Epithelial cell of proximal tubule (primary cell): Measurements from ENCODE around the gene HSPA12B. TPM values are rescaled to one million over a fixed set of nuclear protein-coding genes. Genes with fewer than 3 reads are reported as not detected.

Experiments used
- DNase-seq: peaks from one replicate; pipeline ENCODE4 v3.0.0-alpha.2; 2011; ENCODE audit warnings: low read depth
- H3K4me3 ChIP-seq: 2 replicates; pipeline ENCODE4 v1.5.1; 2011; ENCODE audit warnings: low read depth, mild to moderate bottlenecking, low read length
- total RNA-seq: library from RNA; depleted of rRNA; stranded (reverse); fragments of >200 nt; gene quantifications from 2 replicates; pipeline ENCODE4 v1.2.3, GENCODE V29; 2015
- TF ChIP-seq, protein P1 (sequence below): conservative IDR thresholded peaks from 2 replicates; pipeline ENCODE4 v1.5.1; 2012; ENCODE audit warnings: low read depth, mild to moderate bottlenecking, low read length

The HSPA12B gene
- total RNA-seq, 1 donor from 2014 or later = not detected

DNA sequence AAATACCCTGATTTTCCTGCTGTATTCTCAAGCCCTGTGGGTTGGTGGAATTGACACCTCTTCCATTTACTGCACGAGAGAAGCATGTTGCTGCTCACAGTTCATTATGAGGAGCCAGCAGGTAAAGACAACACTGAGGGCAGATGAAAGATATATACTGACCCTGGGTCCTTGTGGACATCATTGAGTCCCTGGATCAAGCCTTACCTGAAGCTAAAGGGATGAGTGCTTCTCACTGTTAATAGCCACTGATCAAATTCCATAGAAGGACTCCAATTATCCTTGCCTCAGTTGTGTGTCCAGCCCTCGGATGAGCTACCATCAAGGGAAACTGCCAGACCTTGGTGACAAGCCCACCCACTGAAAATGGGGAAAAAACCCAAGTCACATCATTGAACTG lies 12.4 kb upstream of the HSPA12B start:
- TF ChIP-seq, protein P1, sequence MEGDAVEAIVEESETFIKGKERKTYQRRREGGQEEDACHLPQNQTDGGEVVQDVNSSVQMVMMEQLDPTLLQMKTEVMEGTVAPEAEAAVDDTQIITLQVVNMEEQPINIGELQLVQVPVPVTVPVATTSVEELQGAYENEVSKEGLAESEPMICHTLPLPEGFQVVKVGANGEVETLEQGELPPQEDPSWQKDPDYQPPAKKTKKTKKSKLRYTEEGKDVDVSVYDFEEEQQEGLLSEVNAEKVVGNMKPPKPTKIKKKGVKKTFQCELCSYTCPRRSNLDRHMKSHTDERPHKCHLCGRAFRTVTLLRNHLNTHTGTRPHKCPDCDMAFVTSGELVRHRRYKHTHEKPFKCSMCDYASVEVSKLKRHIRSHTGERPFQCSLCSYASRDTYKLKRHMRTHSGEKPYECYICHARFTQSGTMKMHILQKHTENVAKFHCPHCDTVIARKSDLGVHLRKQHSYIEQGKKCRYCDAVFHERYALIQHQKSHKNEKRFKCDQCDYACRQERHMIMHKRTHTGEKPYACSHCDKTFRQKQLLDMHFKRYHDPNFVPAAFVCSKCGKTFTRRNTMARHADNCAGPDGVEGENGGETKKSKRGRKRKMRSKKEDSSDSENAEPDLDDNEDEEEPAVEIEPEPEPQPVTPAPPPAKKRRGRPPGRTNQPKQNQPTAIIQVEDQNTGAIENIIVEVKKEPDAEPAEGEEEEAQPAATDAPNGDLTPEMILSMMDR = no peak
- DNase-seq = no peak
- no peak overlapping the region for H3K4me3 ChIP-seq

DNA sequence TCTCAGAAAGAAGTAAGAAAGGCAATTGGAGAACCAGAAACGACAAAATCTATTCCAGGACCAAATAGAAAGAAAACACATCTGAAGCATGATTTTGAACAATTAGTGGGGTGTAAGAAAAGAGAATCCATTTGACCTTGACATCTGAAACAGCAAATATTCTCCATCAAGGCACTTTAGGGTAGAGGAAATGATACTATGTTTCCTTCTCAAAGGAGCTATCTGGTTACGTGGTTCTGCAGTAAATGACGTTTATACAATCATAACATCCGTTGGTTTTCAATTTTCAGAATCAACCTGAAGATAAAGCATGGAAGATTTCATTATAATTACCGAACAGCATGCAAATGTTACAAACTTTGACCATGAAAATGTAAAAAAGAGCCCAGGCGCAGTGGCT lies 11.9 kb upstream of the HSPA12B start:
- TF ChIP-seq, protein P1 = no peak
- H3K4me3 ChIP-seq = no peak overlapping the region
- no peak for DNase-seq

DNA sequence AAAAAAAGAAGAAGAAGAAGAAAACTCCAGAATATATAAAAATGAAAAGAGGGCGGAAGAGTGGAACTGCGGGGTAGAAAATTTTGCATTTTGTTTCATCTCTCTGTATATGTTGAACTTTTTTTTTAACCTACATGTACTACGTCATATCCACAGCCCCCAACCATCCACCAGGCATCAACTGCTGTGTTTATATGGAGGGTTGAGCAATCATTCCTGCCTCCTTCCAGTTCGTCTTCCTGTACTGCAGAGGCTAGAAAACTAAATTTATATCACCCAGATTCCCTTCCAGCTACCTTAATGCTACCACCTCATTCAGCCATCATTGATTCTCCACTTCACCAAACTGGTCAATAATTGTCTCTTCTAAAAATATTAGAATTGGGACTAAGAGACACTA lies 10.6 kb upstream of the HSPA12B start:
- no peak for DNase-seq
- TF ChIP-seq, protein P1 = no peak
- no peak overlapping the region for H3K4me3 ChIP-seq

DNA sequence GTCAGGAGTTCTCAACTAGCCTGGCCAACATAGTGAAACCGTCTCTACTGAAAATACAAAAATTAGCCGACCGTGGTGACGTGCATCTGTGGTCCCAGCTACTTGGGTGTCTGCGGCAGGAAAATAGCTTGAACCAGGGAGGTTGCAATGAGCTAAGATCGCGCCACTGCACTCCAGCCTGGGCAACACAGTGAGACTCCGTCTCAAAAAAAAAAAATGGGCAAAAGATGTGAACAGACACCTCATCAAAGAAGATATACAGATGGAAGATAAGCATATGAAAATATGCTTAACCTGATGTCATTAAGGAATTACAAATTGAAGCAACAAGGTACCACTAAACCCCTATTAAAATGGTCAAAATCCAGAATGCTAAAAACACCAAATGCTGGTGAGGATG lies 9.2 kb upstream of the HSPA12B start:
- no peak overlapping the region for H3K4me3 ChIP-seq
- TF ChIP-seq, protein P1 = no peak
- DNase-seq = no peak

DNA sequence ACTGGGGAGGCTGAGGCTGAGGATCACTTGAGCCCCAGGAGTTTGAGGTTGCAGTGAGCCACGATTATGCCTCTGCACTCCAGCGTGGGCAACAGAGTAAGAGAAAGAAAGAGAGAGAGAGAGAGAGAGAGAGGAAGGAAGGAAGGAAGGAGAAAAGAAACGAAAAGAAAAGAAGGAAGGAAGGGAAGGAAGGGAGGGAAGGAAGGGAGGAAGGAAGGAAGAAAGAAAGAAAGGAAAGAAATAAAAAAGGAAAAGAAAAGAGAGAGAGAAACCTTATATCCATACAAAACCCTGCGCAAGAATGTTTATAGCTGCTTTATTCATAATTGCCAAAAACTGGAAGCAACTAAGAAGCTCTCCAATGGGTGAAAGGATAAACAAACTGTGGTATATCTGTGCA lies 8.1 kb upstream of the HSPA12B start:
- DNase-seq = no peak
- TF ChIP-seq, protein P1 = no peak
- no peak overlapping the region for H3K4me3 ChIP-seq

DNA sequence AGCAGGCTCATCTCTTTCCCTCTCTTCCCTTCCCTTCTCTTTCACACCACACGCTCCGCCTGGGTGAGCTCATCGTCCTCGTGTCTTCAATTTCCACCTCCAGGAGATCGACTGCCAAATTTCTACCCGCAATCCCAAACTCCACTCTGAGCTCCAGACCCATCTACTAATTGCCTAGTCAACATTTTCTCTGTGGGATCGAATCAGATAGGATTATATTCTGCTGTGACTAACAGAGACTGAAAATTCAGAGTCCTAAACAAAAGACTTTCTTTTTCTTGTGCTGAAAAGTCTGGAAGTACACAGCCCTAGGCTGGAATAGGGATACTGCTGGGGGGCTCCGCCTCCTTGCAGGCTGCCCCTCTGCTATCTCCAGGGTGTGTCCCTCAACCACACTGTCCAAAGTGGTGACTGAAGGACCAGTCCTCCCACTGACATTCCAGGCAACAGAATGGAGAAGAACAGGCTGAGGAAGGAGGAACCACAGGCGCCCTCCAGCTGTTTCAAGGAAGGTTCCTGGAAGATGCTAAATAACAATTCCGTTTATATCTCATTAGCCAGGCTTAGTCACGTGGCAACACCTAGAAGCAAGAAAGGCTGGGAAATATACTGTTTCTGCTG lies 5.0 kb upstream of the HSPA12B start:
- TF ChIP-seq, protein P1 = no peak
- H3K4me3 ChIP-seq = no peak overlapping the region
- DNase-seq = no peak

DNA sequence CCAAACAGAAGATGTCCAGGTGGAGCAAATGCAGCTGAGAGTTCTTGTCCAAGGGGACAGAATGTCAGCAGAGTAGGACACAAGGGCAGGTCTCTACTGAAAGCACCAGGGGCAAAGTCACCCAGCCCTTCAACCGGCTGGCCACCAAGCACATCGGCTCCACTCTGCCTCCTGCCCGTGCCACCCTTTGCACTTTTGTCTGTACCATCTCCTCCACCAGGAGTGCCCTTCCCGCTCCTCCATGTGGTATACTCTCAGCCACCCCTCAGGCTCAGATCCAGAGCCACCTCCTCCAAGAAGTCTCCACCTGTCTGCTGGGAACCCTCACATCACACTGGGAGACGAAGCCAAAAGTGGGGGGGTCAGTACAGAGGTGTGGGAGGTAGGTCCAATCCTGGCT lies 4.1 kb upstream of the HSPA12B start:
- TF ChIP-seq, protein P1 = no peak
- no peak for DNase-seq

More for the DNA sequence above, 4.1 kb upstream of the HSPA12B start:
- no peak overlapping the region for H3K4me3 ChIP-seq
